ENCODE measurements around the gene ATP6V1G2.

Gene ATP6V1G2

DNA sequence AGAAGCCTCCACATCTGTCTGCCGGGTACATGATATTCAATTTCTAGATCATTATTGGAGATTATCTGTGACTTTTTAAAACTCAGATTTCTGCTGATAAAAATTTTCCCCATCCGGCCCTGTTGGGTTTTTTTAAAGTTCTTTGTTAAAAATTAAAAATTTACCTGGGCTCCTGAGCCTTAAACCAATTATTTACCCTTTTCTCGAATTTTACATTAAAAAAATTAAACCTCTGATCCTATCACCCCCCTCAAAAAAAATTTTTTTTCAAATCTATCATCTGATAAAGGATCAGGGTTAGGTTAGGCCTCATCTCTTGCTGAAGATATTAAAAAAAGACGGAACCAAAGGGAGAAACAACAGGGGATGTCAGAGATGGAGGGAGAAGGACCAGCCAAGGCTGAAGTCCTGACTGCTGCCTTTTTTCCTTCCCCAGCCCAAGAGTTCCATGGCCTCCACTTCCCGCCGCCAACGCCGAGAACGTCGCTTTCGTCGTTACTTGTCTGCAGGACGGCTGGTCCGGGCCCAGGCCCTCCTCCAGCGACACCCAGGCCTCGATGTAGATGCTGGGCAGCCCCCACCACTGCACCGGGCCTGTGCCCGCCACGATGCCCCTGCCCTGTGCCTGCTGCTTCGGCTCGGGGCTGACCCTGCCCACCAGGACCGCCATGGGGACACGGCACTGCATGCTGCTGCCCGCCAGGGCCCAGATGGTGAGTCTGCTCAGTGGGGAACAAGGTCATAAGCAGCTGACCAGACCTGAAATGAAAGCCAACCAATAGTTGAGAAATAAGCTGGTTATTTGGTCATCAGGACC is 1.5 kb upstream of the ATP6V1G2 start:
- no peak for TF ChIP-seq Cebpa-rat (IDR thresholded peaks at IDR 0.05)
- no peaks in the 10 kb centered on the region for H3K9me3 ChIP-seq (replicated peaks in 1 of 11)
- H4K20me1 ChIP-seq = no peaks in the 10 kb centered on the region
- H3K9ac ChIP-seq = peak overlapping the region; percentile 74 to 88 (median 81)
- H3K27ac ChIP-seq = peak overlapping the region; percentile 76 to 89 (median 84)
- peak overlapping the region; percentile 53 to 70 (median 60) for H3K4me3 ChIP-seq
- H3K4me2 ChIP-seq = peak overlapping the region; percentile 82 to 100 (median 95)
- H3K4me1 ChIP-seq = peaks cover 58 to 83% (median 73%) of the 10 kb centered on the region in 10 experiments
- peaks cover 0 to 30% (median 20%) of the 10 kb centered on the region in 11 experiments; a peak in 16 of 22 replicates for H3K36me3 ChIP-seq
- H3K27me3 ChIP-seq = no peaks in the 10 kb centered on the region

DNA sequence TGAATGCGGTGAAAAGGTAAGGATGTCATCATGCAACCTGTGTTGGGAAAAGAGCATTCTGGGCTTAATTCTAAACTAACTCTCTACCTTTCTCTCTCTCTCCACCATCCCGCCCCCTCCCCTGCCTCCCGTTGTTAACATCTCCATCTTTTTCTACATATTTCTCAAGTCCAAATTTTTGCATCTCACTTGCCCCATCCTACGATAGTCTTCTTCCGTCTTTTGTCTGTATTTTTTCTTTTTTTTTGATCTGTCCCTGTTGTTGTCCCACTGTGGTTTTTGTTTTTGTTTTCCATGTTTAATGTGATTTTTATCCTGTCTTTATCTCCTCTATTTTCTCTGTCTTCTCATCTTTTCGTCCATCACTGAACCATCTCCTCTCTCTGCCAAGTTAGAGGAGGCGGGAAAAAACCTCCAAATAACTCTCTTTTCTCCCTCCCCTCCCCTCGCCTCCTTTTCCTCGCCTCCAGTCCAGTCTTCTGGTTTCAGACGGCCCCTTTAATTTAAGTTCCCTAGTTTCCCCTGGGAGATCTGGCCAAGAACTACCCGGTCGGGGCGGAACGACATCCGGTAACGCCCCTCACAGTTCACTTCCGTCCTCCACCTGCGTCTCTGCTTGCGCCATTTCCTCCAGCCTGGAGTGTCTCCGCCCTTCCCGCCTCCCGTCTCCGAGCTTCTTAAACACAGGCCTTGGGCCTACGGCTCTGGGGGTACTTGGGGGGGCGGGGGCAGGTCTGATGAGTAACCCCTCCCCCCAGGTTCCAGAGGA is 734 bp upstream of the ATP6V1G2 start, which contains the start of gene NFKBIL1:
Gene NFKBIL1, plus strand, starts transcription at position 651 of the 769 bp plus-strand sequence. Its CDS starts 87 bp downstream, at position 738.
- Histone ChIP-seq H4K20me1 (no peaks in the 10 kb centered on the region), H3K27ac (peak within 1 kb of the TSS; percentile 76 to 89 (median 84)), H3K27me3 (no peaks in the 10 kb centered on the region), H3K4me2 (peak within 1 kb of the TSS; percentile 82 to 100 (median 95)), H3K4me3 (peak within 1 kb of the TSS; percentile 53 to 70 (median 60)), H3K9ac (peak within 1 kb of the TSS; percentile 74 to 88 (median 81)), H3K36me3 (peaks cover 0 to 26% (median 18%) of the 10 kb centered on the region in 11 experiments; a peak in 15 of 22 replicates), H3K4me1 (peaks cover 62 to 82% (median 76%) of the 10 kb centered on the region in 10 experiments), H3K9me3 (replicated peaks in 1 of 11) (no peaks in the 10 kb centered on the region)
- TF ChIP-seq Cebpa-rat (IDR thresholded peaks at IDR 0.05) = peak in 3 of 11 experiments; percentile 13 to 58 (median 30); a peak in 3 of 22 replicates

GRCh38 chr6:31545291-31545690 is 1.1 kb downstream of the ATP6V1G2 start:
- peak overlapping the region; percentile 41 to 83 (median 80); a peak in 19 of 22 replicates for H3K9ac ChIP-seq
- no peaks in the 10 kb centered on the region for H3K9me3 ChIP-seq (replicated peaks in 1 of 11)
- peaks cover 8 to 11% (median 10%) of the 10 kb centered on the region in 11 experiments for H4K20me1 ChIP-seq
- H3K27me3 ChIP-seq = no peaks in the 10 kb centered on the region
- peak overlapping the region in 9 of 11 experiments; percentile 2 to 63 (median 56); a peak in 16 of 22 replicates for H3K27ac ChIP-seq
- peak overlapping the region; percentile 82 to 100 (median 95) for H3K4me2 ChIP-seq
- TF ChIP-seq Cebpa-rat (IDR thresholded peaks at IDR 0.05) = no peak
- H3K36me3 ChIP-seq = peaks cover 4 to 25% (median 17%) of the 10 kb centered on the region in 11 experiments
- H3K4me1 ChIP-seq = peaks cover 59 to 70% (median 66%) of the 10 kb centered on the region in 10 experiments
- H3K4me3 ChIP-seq = peak overlapping the region in 6 of 10 experiments; percentile 58 to 70 (median 62); a peak in 7 of 20 replicates

DNA sequence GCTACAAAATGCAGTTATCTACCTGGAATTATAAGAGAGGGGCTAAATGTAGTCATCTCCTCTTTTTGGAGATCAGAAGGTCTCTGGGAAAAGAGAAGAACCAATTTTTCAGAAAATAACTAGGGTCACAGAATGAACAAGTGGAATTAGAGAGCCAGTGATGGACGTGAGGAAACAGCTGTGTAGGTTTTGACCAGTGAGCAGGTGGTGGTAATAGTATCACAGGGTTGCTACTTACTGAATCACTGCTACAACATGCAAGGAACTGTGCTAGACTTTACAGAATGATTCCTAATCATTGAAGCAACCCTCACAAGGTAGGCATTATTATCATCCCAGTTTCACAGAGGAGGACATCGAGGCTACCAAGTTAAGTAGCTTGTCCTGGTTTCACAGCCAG is 1.7 kb downstream of the ATP6V1G2 start:
- peaks cover 10 to 25% (median 17%) of the 10 kb centered on the region in 11 experiments for H3K36me3 ChIP-seq
- TF ChIP-seq Cebpa-rat (IDR thresholded peaks at IDR 0.05) = no peak
- H3K4me3 ChIP-seq = no peak overlapping the region
- no peaks in the 10 kb centered on the region for H3K9me3 ChIP-seq (replicated peaks in 1 of 11)
- peak overlapping the region in 9 of 11 experiments; percentile 50 to 83 (median 81); a peak in 15 of 22 replicates for H3K9ac ChIP-seq
- H3K27me3 ChIP-seq = no peaks in the 10 kb centered on the region
- H3K27ac ChIP-seq = peak overlapping the region in 4 of 11 experiments; percentile 25 to 63 (median 57); a peak in 7 of 22 replicates
- H4K20me1 ChIP-seq = peaks cover 14 to 17% (median 16%) of the 10 kb centered on the region in 11 experiments
- peaks cover 61 to 71% (median 66%) of the 10 kb centered on the region in 10 experiments for H3K4me1 ChIP-seq
- H3K4me2 ChIP-seq = peak overlapping the region; percentile 82 to 100 (median 95); a peak in 19 of 22 replicates

DNA sequence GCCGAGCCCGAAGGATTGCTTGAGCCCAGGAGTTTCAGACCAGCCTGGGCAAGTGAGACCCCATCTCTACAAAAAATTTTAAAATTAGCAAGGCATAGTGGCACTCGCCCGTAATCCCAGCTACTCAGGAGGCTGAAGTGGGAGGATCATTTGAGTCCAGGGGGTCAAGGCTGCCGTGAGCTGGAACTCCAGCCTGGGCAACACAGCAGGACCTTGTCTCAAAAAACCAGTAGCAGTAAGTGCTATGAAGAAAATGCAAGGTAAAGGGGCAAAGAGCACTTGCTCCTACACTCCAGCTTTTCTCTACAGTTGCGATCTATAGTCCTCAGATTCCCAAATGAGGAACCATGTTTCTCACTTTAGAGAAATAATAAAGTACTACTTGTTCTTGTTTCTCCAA is 2.8 kb downstream of the ATP6V1G2 start:
- peaks cover 24 to 28% (median 26%) of the 10 kb centered on the region in 11 experiments for H4K20me1 ChIP-seq
- H3K4me3 ChIP-seq = peak overlapping the region in 2 of 10 experiments; percentile 89 to 91; a peak in 2 of 20 replicates
- peaks cover 20 to 25% (median 22%) of the 10 kb centered on the region in 11 experiments for H3K36me3 ChIP-seq
- peak overlapping the region in 3 of 11 experiments; percentile 96 to 99 (median 97); a peak in 2 of 22 replicates for H3K27ac ChIP-seq
- H3K4me1 ChIP-seq = peaks cover 61 to 71% (median 66%) of the 10 kb centered on the region in 10 experiments
- H3K27me3 ChIP-seq = no peaks in the 10 kb centered on the region
- TF ChIP-seq Cebpa-rat (IDR thresholded peaks at IDR 0.05) = no peak
- H3K9ac ChIP-seq = peak overlapping the region in 10 of 11 experiments; percentile 91 to 99 (median 96); a peak in 9 of 22 replicates
- H3K4me2 ChIP-seq = peak overlapping the region; percentile 58 to 99 (median 87); a peak in 19 of 22 replicates
- no peaks in the 10 kb centered on the region for H3K9me3 ChIP-seq (replicated peaks in 1 of 11)

- H3K4me1 ChIP-seq = peaks cover 61 to 74% (median 63%) of the 10 kb centered on the region in 10 experiments
- H3K36me3 ChIP-seq = peaks cover 37 to 42% (median 40%) of the 10 kb centered on the region in 11 experiments
- H3K9ac ChIP-seq = peak within 1 kb of the TSS; percentile 91 to 99 (median 96)
- no peaks in the 10 kb centered on the region for H3K9me3 ChIP-seq (replicated peaks in 1 of 11)
- no peaks in the 10 kb centered on the region for H3K27me3 ChIP-seq
- H3K4me3 ChIP-seq = peak within 1 kb of the TSS; percentile 74 to 91 (median 86)
- TF ChIP-seq Cebpa-rat (IDR thresholded peaks at IDR 0.05) = no peak
- H3K27ac ChIP-seq = peak within 1 kb of the TSS; percentile 92 to 99 (median 97)
- peaks cover 42 to 45% (median 44%) of the 10 kb centered on the region in 11 experiments for H4K20me1 ChIP-seq
- peak within 1 kb of the TSS; percentile 91 to 99 (median 98) for H3K4me2 ChIP-seq
Observed at GRCh38 chr6:31541658-31542521, 4.5 kb downstream of the ATP6V1G2 start, which contains the start of gene DDX39B. TSS of gene DDX39B (minus strand) at chr6:31542003. CDS start at chr6:31540532, 1,471 bp downstream.

DNA sequence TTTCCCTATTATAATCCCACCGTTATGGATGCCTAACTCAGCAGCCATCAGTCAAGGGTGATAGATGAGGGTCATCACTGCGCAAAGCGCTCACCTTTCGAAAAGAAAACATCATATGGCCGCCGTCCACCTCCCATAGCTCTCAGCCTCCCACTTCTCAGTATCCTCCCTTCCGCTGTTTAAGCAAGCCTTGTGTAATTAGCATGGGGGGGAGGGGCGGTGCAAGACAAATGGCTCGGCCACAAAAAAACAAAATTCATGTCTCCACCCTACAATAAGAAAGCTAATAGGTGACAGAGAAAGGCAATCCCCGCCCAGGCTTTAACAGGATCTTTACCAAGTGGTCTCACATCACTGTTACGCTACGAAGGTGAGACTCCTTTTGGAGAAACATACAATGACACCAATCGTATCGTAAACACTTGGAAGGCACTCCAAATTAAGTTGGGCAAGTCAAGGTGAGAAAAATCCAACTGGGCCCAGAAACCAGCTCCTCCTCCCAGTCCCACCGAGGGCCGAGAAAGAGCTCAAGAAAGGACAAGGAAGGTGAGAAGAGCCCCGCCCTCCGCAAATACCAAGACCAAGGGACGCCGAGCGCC is 5.2 kb downstream of the ATP6V1G2 start:
- no peak for TF ChIP-seq Cebpa-rat (IDR thresholded peaks at IDR 0.05)
- Histone ChIP-seq H3K36me3 (peaks cover 44 to 49% (median 47%) of the 10 kb centered on the region in 11 experiments), H3K4me2 (peak overlapping the region; percentile 91 to 99 (median 98)), H3K27ac (peak overlapping the region; percentile 92 to 99 (median 97)), H3K9ac (peak overlapping the region; percentile 91 to 99 (median 96)), H3K27me3 (no peaks in the 10 kb centered on the region), H3K9me3 (replicated peaks in 1 of 11) (no peaks in the 10 kb centered on the region), H3K4me1 (peaks cover 57 to 76% (median 64%) of the 10 kb centered on the region in 10 experiments), H3K4me3 (peak overlapping the region; percentile 74 to 91 (median 86)), H4K20me1 (peaks cover 49 to 53% (median 51%) of the 10 kb centered on the region in 11 experiments)
